Stimulated activated CD4-positive, alpha-beta T cell treated with anti-CD3 and anti-CD28 coated beads, Interleukin-1b, Interleukin-23, amount 100 ng/mL, for 1 hour (primary cell): Measurements from ENCODE around the gene ICAM1.
A peak's percentile ranks its signal among the peaks of the same experiment; 100 is the strongest.

Experiments used
- DNase-seq, 2 donors: peaks; one replicate each; pipeline ENCODE4 v3.0.0-alpha.2; 2020; ENCODE audit warnings: low read depth in 2 of 2

Gene ICAM1

GRCh38 chr19:10243606-10244005 is 27.3 kb upstream of the ICAM1 start:
- no peak for DNase-seq

- DNase-seq = no peak
Observed at GRCh38 chr19:10245189-10245939, 25.6 kb upstream of the ICAM1 start.

- DNase-seq = no peak
Observed at GRCh38 chr19:10246511-10246910, 24.4 kb upstream of the ICAM1 start.

- DNase-seq = peak; percentile 84 to 92
Observed at GRCh38 chr19:10251792-10252694, 18.9 kb upstream of the ICAM1 start, which contains the start of gene MRPL4. Gene MRPL4 (plus strand): TSS chr19:10252214. CDS start chr19:10252254, 40 bp downstream.

- no peak for DNase-seq
Observed at GRCh38 chr19:10252707-10253106, 18.2 kb upstream of the ICAM1 start.

DNA sequence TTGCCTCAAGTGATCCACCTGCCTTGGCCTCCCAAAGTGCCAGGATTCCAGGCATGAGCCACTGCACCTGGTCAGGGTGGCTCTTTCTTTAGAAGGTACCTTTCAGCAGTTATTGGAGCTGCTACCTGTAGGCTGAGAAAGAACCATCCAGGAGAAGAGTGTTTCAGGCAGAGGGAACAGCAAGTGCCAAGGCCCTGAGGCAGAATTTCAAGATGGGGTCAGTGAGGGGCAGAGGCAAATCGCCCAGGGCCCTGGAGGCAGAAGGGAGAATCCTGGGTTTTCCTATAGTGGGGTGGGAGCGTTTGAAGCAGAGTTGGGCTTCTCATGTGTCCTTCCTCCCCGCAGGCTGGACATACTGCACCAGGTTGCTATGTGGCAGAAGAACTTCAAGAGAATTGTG is 16.7 kb upstream of the ICAM1 start:
- DNase-seq = no peak

DNA sequence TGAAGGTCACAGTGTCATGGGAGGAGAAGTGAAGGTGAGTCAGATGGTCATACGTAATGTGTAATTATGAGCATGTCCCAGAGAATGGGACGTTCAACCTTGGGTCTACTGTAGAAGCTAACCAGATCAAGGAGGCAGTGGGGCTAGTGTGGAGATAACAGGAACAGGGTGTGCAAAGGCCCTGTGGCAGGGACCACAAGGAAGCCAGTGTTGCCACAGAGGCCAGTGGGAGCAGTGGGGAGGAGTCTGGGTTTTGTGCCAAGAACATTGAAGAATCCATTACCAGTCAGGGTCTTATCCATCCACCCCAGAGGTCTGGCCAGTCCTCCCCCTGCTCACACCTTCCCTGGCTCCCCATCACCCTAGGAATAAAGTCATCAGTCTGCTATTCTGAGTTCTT is 15.6 kb upstream of the ICAM1 start:
- DNase-seq = no peak

DNA sequence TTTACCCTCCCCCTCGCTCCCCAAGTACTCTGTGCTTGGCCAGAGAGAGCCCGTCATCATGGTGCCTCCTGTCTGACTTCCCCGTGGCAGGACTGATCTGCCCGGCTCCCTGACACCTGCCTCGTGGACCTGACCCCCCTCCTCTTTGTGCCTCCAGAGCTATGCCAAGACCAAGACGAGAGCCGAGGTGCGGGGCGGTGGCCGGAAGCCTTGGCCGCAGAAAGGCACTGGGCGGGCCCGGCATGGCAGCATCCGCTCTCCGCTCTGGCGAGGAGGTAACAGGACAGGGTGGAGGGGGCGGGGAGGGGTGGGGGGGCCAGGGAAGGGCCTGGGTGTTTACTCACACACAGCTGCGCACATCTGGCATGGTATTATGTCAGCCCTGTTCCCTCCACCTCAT is 14.4 kb upstream of the ICAM1 start:
- no peak for DNase-seq

GRCh38 chr19:10256970-10257615 is 13.8 kb upstream of the ICAM1 start:
- no peak for DNase-seq

DNA sequence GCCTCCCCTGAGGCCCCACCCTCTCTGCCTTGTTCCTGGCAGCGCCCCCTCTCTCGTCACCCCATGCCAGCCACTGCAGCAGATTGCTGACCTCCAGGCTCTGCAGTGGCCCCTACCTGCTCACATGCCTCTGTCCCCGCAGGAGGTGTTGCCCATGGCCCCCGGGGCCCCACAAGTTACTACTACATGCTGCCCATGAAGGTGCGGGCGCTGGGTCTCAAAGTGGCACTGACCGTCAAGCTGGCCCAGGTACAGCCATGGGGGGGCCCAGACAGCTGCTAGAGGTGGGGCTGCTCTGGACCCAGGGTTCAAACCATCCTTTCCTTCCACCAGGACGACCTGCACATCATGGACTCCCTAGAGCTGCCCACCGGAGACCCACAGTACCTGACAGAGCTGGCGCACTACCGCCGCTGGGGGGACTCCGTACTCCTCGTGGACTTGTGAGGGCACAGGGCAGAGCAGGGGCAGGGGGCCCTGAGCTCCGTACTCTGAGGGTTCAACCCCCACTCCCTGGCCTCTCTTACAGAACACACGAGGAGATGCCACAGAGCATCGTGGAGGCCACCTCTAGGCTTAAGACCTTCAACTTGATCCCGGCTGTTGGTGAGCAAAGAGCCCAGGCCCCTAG is 12.7 kb upstream of the ICAM1 start:
- DNase-seq = no peak

DNA sequence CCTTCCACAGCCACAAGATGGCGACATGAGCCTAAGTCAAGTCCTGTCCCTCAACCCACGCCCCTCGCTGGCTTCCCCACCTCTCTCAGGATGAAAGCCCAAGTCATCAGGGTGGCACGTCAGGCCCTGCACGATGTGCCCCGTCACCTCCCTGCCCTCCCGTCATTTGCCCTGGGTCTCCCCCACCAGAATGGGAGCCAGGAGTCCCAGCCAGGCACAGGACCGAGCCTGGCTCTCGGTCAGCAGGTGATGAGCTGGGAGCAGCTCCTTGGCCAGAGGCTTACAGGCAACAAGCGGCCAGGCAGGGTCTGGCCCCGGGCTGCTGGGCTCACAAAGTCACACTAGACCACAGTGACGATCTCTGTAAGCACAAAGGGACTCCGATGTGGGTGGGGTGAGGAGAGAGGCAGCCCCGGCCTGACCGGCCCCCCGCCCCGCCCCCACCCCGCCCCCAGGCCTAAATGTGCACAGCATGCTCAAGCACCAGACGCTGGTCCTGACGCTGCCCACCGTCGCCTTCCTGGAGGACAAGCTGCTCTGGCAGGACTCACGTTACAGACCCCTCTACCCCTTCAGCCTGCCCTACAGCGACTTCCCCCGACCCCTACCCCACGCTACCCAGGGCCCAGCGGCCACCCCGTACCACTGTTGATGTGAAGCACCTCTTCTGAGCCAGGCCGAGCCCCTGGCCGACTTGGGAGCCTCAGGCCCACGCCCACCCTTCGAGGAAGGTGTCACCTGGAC is 11.6 kb upstream of the ICAM1 start:
- peak; percentile 73 to 85 for DNase-seq

- DNase-seq = peak in 1 of 2 donors; percentile 22
Observed at GRCh38 chr19:10260141-10260584, 10.8 kb upstream of the ICAM1 start.

GRCh38 chr19:10262771-10263170 is 8.1 kb upstream of the ICAM1 start:
- DNase-seq = no peak

DNA sequence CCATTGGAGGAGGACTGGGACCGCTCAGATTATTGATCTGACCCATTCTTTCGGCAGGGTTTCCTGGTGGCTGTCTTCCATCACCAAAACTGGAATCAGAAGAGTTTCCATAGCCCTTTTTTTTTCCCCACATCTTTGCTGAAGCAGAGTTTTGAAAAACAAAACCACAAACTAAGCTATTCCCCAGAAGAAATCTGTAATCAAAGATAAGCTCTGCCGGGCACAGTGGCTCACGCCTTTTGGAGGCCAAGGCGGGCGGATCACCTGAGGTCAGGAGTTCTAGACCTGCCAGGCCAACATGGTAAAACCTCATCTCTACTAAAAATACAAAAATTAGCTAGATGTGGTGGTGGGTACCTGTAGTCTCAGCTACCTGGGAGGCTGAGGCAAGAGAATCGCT is 4.2 kb upstream of the ICAM1 start:
- DNase-seq = no peak

- DNase-seq = no peak
Observed at GRCh38 chr19:10268071-10268470, 2.8 kb upstream of the ICAM1 start.

- DNase-seq = peak; percentile 73 to 88
Observed at GRCh38 chr19:10269333-10270179, 1.4 kb upstream of the ICAM1 start.

GRCh38 chr19:10270180-10270615 is 722 bp upstream of the ICAM1 start:
- DNase-seq = no peak

DNA sequence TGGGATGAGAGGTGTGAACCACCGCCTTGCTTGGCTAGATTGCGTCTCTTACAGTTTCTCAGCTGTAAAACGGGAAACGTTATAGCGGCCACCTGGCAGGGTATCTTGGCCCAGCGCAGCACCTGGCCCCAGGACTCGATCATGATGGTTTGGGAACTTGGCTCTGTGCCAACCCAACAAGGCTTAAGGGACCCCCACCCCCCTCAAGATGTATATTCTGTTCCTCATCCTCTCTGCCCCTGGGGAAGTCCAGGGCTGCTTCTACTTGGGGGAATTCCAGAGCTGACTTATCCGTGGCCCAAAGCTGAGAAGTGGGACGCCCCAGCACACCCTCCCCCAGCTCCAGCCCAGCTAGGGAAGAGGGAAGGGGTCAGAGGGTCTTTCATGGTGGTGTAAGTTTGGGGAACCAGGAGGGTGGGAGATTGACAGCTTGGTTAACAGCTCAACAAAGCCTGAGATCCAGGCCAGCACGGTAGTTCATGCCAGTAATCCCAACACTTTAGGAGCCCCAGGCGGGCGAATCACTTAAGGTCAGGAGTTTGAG is 695 bp downstream of the ICAM1 start:
- no peak for DNase-seq

DNA sequence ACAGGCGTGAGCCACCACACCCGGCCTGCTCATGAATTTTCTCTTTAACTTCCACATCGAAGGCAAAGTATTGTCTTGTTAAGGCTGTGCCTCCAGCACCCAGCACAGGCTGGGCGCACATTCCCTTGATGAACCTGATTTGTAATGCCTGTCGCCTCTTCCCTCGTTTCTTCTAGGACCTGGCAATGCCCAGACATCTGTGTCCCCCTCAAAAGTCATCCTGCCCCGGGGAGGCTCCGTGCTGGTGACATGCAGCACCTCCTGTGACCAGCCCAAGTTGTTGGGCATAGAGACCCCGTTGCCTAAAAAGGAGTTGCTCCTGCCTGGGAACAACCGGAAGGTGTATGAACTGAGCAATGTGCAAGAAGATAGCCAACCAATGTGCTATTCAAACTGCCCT is 3.7 kb downstream of the ICAM1 start:
- no peak for DNase-seq
